Smooth muscle cell (in vitro differentiated cells): ENCODE measurements around the gene DNAJB8. TPM values are rescaled to one million over a fixed set of nuclear protein-coding genes. Genes with fewer than 3 reads are reported as not detected.

Experiments
- DNase-seq: peaks from one replicate; lab custom pipeline; 2025; ENCODE audit not compliant: unreplicated experiment; lab: John Stamatoyannopoulos, UW
- H2AFZ ChIP-seq: fragments of 200-600 bp; sonication (generic); 2 replicates; pipeline ENCODE4 v1.6.0; 2016; ENCODE audit warnings: antibody characterized with exemption, low read depth, mild to moderate bottlenecking
- H3F3A ChIP-seq: fragments of 200-600 bp; sonication (generic); 2 replicates; pipeline ENCODE4 v1.6.0; 2017; ENCODE audit warnings: antibody characterized with exemption, low read depth
- H3K27ac ChIP-seq: fragments of 200-600 bp; sonication (generic); 2 replicates; pipeline ENCODE4 v1.5.1; 2016; ENCODE audit warnings: low read depth, mild to moderate bottlenecking
- H3K27me3 ChIP-seq: fragments of 200-600 bp; sonication (generic); 2 replicates; pipeline ENCODE4 v1.6.1; 2016; ENCODE audit warnings: low read depth, mild to moderate bottlenecking
- H3K36me3 ChIP-seq: fragments of 200-600 bp; sonication (generic); 2 replicates; pipeline ENCODE4 v1.5.1; 2016; ENCODE audit warnings: low read depth
- H3K4me1 ChIP-seq: fragments of 200-600 bp; sonication (generic); 2 replicates; pipeline ENCODE4 v1.5.1; 2016; ENCODE audit warnings: low read depth
- H3K4me2 ChIP-seq: fragments of 200-600 bp; sonication (generic); 2 replicates; pipeline ENCODE4 v1.6.0; 2016; ENCODE audit warnings: mild to moderate bottlenecking
- H3K4me3 ChIP-seq: fragments of 200-600 bp; sonication (generic); 2 replicates; pipeline ENCODE4 v1.5.1; 2016; ENCODE audit warnings: mild to moderate bottlenecking
- H3K79me2 ChIP-seq: fragments of 200-600 bp; sonication (generic); 2 replicates; pipeline ENCODE4 v1.6.0; 2016; ENCODE audit warnings: low read depth, mild to moderate bottlenecking
- H3K9ac ChIP-seq: fragments of 200-600 bp; sonication (generic); 2 replicates; pipeline ENCODE4 v1.6.0; 2016; ENCODE audit warnings: low read depth
- H3K9me3 ChIP-seq: fragments of 200-600 bp; sonication (generic); replicated peaks from 2 replicates; pipeline ENCODE4 v1.5.1; 2016; ENCODE audit warnings: low read depth
- H4K20me1 ChIP-seq: fragments of 200-600 bp; sonication (generic); 2 replicates; pipeline ENCODE4 v1.6.0; 2016; ENCODE audit warnings: low read depth
- WGBS: methylation state at CpG from one replicate; pipeline ENCODE4 v1.1.7; 2016; ENCODE audit warnings: low lambda C conversion rate; 5-methylcytosine and 5-hydroxymethylcytosine counted together
- polyA plus RNA-seq: library from polyadenylated mRNA; unstranded; fragments of >200 nt; fragmentation: Nextera tagmentation; extraction: Ambion mirVana; gene quantifications from 2 replicates; pipeline ENCODE4 v1.2.1, GENCODE V29; 2016
- total RNA-seq: library from RNA; depleted of rRNA; stranded (reverse); fragments of >200 nt; gene quantifications from 2 replicates; pipeline ENCODE4 v1.2.3, GENCODE V29; 2014
- TF ChIP-seq, protein P1 (sequence below): fragments of 200-600 bp; sonication (generic); IDR thresholded peaks from 2 replicates; pipeline ENCODE4 v1.5.1; 2017; ENCODE audit warnings: borderline replicate concordance, mild to moderate bottlenecking, antibody characterized with exemption; ENCODE audit not compliant: insufficient read depth, poor library complexity, severe bottlenecking

Gene DNAJB8
- total and polyA plus RNA-seq, 2 experiments from 2014 or later = not detected

GRCh38 chr3:128471720-128472119 lies 5.0 kb upstream of the DNAJB8 start:
- WGBS = 80% methylated on average over 3 of the region's 3 CpGs
- H3K9me3 ChIP-seq = no peaks in the 10 kb centered on the region
- no peak overlapping the region for H3K9ac ChIP-seq
- H2AFZ ChIP-seq = no peak overlapping the region
- H4K20me1 ChIP-seq = no peaks in the 10 kb centered on the region
- no peak overlapping the region for H3K4me3 ChIP-seq
- H3K36me3 ChIP-seq = no peaks in the 10 kb centered on the region
- H3K4me1 ChIP-seq = no peaks in the 10 kb centered on the region
- no peaks in the 10 kb centered on the region for H3K79me2 ChIP-seq
- DNase-seq = no peak
- TF ChIP-seq, protein P1, sequence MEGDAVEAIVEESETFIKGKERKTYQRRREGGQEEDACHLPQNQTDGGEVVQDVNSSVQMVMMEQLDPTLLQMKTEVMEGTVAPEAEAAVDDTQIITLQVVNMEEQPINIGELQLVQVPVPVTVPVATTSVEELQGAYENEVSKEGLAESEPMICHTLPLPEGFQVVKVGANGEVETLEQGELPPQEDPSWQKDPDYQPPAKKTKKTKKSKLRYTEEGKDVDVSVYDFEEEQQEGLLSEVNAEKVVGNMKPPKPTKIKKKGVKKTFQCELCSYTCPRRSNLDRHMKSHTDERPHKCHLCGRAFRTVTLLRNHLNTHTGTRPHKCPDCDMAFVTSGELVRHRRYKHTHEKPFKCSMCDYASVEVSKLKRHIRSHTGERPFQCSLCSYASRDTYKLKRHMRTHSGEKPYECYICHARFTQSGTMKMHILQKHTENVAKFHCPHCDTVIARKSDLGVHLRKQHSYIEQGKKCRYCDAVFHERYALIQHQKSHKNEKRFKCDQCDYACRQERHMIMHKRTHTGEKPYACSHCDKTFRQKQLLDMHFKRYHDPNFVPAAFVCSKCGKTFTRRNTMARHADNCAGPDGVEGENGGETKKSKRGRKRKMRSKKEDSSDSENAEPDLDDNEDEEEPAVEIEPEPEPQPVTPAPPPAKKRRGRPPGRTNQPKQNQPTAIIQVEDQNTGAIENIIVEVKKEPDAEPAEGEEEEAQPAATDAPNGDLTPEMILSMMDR = no peak
- H3F3A ChIP-seq = no peaks in the 10 kb centered on the region
- H3K4me2 ChIP-seq = no peak overlapping the region
- H3K27me3 ChIP-seq = peaks cover 9% of the 10 kb centered on the region
- no peak overlapping the region for H3K27ac ChIP-seq

GRCh38 chr3:128471110-128471509 lies 4.4 kb upstream of the DNAJB8 start:
- Histone ChIP-seq H3F3A (no peaks in the 10 kb centered on the region), H3K27me3 (peaks cover 12% of the 10 kb centered on the region), H3K79me2 (no peaks in the 10 kb centered on the region), H3K36me3 (no peaks in the 10 kb centered on the region), H3K4me1 (no peaks in the 10 kb centered on the region), H4K20me1 (no peaks in the 10 kb centered on the region), H2AFZ (no peak overlapping the region), H3K27ac (no peak overlapping the region), H3K9me3 (no peaks in the 10 kb centered on the region), H3K9ac (no peak overlapping the region), H3K4me3 (no peak overlapping the region), H3K4me2 (no peak overlapping the region)
- no peak for DNase-seq
- WGBS = 70% methylated on average over 2 of the region's 2 CpGs
- TF ChIP-seq, protein P1 = no peak

DNA sequence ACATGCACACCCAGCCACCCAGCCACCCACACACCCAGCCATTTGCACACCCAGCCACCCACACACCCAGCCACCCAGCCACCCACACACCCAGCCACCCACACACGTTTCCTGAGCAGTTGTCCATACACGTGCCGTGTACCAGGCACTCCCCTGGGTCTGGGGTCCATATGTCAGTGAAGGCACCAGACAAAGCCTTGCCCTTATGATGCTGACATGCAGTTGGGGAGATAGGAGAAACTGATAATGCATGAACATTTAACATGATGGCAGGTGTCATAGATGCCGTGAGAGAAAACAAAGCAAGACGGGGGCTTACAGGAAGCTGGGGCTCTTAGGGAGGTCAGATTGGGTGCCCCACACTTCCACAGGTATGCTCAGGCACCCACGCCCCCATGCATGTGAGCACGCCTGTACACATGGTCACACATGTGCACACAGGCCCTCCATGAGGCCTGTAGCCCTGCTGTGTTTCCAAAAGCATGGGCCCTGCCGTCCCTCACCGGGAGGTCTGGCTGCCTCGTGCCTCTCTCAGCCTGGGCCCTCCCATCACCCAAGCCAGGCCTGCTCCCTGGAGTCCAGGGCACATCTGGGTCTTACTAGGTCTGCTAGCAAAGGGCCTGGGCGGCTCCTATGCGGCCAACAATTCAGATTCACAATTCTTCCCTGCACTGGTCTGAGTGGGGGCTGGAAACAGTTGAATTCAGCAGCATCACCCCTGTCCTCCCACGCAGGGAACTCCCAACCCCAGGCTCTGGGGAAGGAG lies 3.6 kb upstream of the DNAJB8 start:
- TF ChIP-seq, protein P1 = no peak
- Histone ChIP-seq H3K27me3 (peaks cover 20% of the 10 kb centered on the region), H3K79me2 (no peaks in the 10 kb centered on the region), H3K4me2 (no peak overlapping the region), H3K27ac (no peak overlapping the region), H3K9me3 (no peaks in the 10 kb centered on the region), H2AFZ (no peak overlapping the region), H3K4me3 (no peak overlapping the region), H3F3A (no peaks in the 10 kb centered on the region), H4K20me1 (no peaks in the 10 kb centered on the region), H3K4me1 (no peaks in the 10 kb centered on the region), H3K9ac (no peak overlapping the region), H3K36me3 (no peaks in the 10 kb centered on the region)
- 70% methylated on average over 13 of the region's 13 CpGs for WGBS
- DNase-seq = no peak

DNA sequence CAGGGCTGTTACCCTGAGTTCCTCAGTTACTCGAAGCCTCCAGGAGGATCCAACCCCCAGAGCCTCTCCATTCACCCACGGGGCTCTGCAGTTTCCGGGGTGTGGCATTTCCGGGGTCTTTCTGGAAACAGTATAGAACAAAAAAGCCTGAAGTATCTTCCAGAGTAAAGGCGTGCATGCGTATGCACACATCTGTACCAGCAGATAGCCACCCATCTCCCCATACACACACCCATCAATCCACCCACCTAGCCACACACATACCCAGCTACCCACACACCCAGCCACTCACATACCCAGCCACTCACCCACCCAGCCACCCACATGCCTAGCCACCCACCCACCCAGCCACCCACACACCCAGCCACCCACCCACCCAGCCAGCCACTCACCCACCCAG lies 2.9 kb upstream of the DNAJB8 start:
- Histone ChIP-seq H3K27ac (no peak overlapping the region), H3F3A (no peaks in the 10 kb centered on the region), H3K4me1 (no peaks in the 10 kb centered on the region), H3K4me3 (no peak overlapping the region), H2AFZ (no peak overlapping the region), H3K27me3 (peaks cover 23% of the 10 kb centered on the region), H3K9ac (no peak overlapping the region), H3K36me3 (no peaks in the 10 kb centered on the region), H3K79me2 (no peaks in the 10 kb centered on the region), H4K20me1 (no peaks in the 10 kb centered on the region), H3K4me2 (no peak overlapping the region), H3K9me3 (no peaks in the 10 kb centered on the region)
- 85% methylated on average over 6 of the region's 6 CpGs for WGBS
- DNase-seq = no peak
- TF ChIP-seq, protein P1 = no peak
